Measurements from ENCODE around the gene NFIC.

NFIC gene

DNA sequence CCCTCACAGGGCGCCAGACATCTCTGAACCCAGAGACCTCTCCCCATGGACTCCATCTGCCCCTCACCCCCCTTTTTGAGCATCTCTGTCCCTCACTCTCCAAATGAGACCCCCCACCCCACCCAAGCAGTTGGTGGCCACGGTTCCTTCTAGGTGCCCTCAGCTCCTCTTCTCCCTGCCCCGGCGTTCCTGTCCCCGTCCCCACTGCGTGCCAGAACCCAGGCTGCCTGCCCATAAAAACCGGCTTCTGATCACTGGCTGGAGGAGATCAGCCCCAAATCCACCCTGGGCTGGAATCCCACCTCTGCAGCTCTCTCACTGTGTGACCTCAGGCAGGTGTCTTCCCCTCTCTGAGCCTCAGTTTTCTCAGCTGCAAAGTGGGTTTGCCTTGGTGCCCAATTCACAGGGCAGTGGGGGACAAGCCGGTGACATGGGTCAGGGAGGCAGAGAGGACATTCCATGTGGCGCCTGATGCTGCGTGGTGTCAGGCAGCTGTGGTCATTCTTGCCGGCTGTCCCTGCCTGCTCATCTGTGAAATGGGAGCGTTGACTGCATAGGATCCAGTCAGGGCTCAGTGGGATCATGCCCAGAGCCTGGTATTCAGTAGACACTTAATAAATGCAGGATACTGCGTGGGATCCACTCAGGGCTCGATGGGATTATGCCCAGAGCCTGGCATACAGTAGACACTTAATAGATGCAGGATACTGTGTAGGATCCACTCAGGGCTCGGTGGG, 88.4 kb downstream of the NFIC start:
- H3K27me3 ChIP-seq: no peaks in the 10 kb centered on the region
- H3K27ac ChIP-seq: no peak overlapping the region
- no peak overlapping the region for H3K4me3 ChIP-seq (ENCODE audit: low read depth in 1 of 2, low read length in 1 of 2)
- H3K36me3 ChIP-seq: peaks cover 95% of the 10 kb centered on the region
- TF ChIP-seq, protein P1, sequence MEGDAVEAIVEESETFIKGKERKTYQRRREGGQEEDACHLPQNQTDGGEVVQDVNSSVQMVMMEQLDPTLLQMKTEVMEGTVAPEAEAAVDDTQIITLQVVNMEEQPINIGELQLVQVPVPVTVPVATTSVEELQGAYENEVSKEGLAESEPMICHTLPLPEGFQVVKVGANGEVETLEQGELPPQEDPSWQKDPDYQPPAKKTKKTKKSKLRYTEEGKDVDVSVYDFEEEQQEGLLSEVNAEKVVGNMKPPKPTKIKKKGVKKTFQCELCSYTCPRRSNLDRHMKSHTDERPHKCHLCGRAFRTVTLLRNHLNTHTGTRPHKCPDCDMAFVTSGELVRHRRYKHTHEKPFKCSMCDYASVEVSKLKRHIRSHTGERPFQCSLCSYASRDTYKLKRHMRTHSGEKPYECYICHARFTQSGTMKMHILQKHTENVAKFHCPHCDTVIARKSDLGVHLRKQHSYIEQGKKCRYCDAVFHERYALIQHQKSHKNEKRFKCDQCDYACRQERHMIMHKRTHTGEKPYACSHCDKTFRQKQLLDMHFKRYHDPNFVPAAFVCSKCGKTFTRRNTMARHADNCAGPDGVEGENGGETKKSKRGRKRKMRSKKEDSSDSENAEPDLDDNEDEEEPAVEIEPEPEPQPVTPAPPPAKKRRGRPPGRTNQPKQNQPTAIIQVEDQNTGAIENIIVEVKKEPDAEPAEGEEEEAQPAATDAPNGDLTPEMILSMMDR (IDR thresholded peaks at IDR 0.05): no peak
- H3K9me3 ChIP-seq: no peaks in the 10 kb centered on the region
- H3K4me1 ChIP-seq (ENCODE audit: control insufficient read depth in 1 of 2, insufficient read depth in 1 of 2, low read depth in 1 of 2, low read length in 1 of 2): no peaks in the 10 kb centered on the region

DNA sequence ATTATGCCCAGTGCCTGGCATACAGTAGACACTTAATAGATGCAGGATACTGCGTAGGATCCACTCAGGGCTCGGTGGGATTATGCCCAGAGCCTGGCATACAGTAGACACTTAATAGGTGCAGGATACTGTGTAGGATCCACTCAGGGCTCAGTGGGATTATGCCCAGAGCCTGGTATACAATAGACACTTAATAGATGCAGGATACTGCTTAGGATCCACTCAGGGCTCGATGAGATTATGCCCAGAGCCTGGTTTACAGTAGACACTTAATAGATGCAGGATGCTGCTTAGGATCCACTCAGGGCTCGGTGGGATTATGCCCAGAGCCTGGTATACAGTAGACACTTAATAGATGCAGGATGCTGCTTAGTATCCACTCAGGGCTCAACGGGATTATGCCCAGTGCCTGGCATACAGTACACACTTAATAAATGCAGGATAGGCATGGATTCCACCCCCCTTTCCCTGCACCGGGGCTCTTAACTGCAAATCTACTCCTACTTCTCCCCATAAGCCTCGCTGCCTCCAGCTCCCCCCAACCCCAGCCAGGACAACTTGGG, 89.1 kb downstream of the NFIC start:
- Histone ChIP-seq H3K27me3 (no peaks in the 10 kb centered on the region), H3K27ac (no peak overlapping the region), H3K9me3 (no peaks in the 10 kb centered on the region), H3K4me1 (ENCODE audit: control insufficient read depth in 1 of 2, insufficient read depth in 1 of 2, low read depth in 1 of 2, low read length in 1 of 2) (no peaks in the 10 kb centered on the region), H3K4me3 (ENCODE audit: low read depth in 1 of 2, low read length in 1 of 2) (no peak overlapping the region), H3K36me3 (peaks cover 96% of the 10 kb centered on the region)
- TF ChIP-seq, protein P1 (IDR thresholded peaks at IDR 0.05): no peak

DNA sequence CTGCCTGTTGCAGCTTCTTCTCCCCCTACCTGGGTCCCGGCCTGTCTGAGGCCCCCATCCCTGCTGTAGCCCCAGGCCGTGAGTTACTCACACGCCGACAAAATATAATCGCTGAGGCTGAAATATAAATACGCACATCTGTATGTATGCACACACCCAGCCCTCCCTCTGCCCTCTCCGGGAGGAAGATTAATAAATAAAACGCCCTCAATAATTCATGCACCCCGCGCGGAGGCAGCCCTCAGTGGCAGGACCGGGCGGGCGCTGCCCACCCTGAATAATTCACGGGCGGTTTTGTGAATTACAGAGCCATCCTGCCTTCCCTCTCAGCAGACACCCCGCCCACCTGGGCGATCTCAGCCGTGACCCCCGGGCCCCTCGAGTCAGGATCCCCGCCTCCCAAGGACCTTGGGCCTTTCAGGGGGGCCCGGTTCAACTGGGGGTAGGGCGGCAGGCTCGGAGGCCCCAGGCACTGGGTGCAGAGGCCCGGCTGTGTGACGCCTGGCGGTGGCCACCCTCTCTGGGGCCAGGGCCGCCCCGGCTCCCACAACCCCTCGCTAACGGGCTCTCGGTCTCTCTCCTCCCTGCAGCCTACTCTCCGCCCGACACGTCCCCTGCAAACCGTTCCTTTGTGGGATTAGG, 89.7 kb downstream of the NFIC start:
- peaks cover 95% of the 10 kb centered on the region for H3K36me3 ChIP-seq
- no peaks in the 10 kb centered on the region for H3K9me3 ChIP-seq
- H3K27ac ChIP-seq: no peak overlapping the region
- TF ChIP-seq, protein P1 (IDR thresholded peaks at IDR 0.05): no peak
- H3K27me3 ChIP-seq: no peaks in the 10 kb centered on the region
- no peak overlapping the region for H3K4me3 ChIP-seq (ENCODE audit: low read depth in 1 of 2, low read length in 1 of 2)
- no peaks in the 10 kb centered on the region for H3K4me1 ChIP-seq (ENCODE audit: control insufficient read depth in 1 of 2, insufficient read depth in 1 of 2, low read depth in 1 of 2, low read length in 1 of 2)

DNA sequence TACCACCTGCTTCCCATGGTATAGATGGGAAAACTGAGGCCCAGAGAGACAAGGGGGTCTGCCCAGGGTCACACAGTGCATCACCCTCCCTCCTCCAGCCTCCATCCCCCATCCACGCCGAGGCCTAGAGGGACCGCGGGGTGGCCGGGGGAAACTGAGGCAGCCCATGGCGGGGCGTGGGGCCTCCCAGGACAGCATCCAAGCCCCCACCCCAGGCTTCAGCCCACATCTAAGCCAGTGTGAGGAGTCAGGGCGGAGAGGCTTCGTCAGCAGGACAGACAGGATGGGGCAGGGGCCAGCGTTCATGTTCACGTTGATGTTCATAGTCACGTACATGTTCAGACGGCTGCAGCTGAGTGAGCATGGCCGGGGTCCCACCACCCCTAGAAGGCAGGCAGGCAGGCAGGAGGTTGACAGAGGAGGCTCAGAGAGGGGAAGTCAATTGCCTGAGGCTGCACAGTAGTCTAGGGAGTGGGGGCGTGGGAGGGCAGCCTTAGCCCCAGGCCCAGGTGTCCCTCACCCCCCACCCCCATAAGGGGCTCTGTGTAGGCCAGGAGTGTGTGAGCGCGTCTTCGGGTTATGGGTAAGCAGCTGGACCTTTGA, 90.6 kb downstream of the NFIC start:
- Histone ChIP-seq H3K36me3 (peaks cover 90% of the 10 kb centered on the region), H3K4me1 (ENCODE audit: control insufficient read depth in 1 of 2, insufficient read depth in 1 of 2, low read depth in 1 of 2, low read length in 1 of 2) (no peaks in the 10 kb centered on the region), H3K27me3 (no peaks in the 10 kb centered on the region), H3K9me3 (no peaks in the 10 kb centered on the region), H3K4me3 (ENCODE audit: low read depth in 1 of 2, low read length in 1 of 2) (no peak overlapping the region), H3K27ac (no peak overlapping the region)
- TF ChIP-seq, protein P1 (IDR thresholded peaks at IDR 0.05): no peak

DNA sequence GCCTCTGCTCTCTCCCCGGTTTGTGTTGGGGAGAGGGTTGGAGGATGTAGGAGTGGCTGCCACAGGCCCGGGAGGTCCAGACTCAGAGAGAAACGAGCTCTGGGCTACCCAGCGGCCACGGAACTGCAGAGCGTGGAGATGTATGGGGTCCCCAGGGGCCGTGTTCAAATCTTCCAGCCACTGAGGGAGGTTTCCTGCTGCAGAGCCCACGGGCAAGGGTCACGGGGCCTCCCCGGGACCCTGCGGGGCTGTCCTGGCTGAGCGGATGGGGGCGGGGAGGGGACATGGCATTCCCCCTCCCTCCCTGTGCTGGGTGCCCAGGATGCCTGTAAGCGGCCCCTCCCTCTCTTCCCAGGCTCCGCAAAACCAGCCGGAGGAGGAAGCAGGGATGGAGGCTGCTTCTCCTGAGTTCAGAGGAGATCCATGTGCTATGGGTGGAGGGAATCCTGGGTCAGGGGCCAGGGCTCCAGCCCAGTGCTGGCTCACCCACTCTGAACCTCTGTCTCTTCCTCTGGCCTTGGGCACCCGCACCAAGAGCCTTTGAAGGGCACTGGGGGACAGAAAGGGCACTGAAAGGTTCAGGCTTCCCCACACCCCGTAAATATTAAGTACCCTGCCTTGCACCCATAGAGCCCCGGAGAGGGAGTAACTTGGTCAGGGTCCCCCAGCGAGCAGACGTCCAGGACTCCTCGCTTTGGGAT, 91.3 kb downstream of the NFIC start:
- no peak overlapping the region for H3K27ac ChIP-seq
- peaks cover 87% of the 10 kb centered on the region for H3K36me3 ChIP-seq
- no peak overlapping the region for H3K4me3 ChIP-seq (ENCODE audit: low read depth in 1 of 2, low read length in 1 of 2)
- H3K27me3 ChIP-seq: no peaks in the 10 kb centered on the region
- TF ChIP-seq, protein P1 (IDR thresholded peaks at IDR 0.05): no peak
- H3K4me1 ChIP-seq (ENCODE audit: control insufficient read depth in 1 of 2, insufficient read depth in 1 of 2, low read depth in 1 of 2, low read length in 1 of 2): no peaks in the 10 kb centered on the region
- no peaks in the 10 kb centered on the region for H3K9me3 ChIP-seq
